ENCODE measurements around the gene UNK.
"Not testable (repeated sequence)": the region's sequence is repeated elsewhere in the genome, so short reads cannot be mapped to it uniquely, and the experiment has no call there.

The UNK gene

DNA sequence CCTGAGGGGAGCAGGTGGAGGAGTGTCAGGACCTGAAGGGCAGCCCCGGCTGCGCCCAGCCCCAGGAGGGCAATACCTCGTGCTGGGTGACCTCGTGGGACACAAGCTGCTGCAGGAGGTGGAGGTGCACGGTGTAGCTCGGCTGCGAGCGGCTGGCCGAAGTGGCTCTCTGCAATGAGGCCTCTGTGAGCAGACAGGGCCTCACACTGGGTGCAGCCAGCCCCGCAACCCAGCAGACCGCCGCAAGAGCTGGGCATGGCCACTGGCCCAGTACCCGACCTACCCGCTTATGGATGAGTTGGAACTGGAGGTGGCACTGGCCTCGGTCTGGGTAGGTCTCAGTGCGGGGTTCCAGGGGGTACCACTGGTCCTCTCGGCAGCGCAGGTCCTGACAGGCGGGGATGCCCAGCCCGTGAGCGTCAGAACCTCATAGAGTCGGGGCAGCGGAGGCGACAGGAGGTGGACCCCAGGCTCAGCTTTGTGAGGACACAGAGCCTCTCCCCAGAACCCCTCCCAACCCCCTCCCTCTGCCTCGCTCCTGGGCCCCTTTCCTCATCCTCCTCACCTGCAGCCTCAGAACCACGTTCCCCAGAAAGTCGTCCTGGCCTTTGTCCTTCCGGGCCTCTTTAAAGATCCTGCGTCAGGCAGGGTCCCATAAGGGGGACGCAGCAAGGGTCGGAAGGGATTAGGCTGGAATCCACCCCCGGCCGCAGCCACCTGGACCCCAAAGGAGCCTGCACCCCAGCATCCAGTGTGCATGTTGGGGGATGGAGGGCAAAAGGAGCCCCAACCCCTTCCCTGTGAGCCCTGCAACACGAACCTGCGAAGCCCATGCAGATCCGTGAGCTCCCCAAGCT, 55.6 kb downstream of the UNK start:
- no peak for DNase-seq

DNA sequence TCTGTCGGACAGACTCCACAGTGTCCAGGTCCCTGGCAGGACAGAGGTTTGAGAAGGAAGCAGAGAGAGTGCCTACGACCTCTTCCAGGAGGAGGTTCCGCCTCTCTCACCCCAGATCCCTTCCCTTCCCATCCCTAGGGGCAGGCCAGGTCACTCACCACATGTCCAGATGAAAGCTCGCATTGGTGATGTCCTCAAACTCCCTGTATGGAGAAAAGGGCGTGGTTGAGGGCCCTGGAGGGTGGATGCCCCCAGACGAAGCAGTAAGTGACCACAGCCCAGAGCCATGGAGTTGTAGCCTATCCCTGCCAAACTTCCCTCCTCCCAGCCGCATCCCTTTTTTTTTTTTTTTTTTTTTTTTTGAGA, 56.2 kb downstream of the UNK start:
- no peak for DNase-seq

DNA sequence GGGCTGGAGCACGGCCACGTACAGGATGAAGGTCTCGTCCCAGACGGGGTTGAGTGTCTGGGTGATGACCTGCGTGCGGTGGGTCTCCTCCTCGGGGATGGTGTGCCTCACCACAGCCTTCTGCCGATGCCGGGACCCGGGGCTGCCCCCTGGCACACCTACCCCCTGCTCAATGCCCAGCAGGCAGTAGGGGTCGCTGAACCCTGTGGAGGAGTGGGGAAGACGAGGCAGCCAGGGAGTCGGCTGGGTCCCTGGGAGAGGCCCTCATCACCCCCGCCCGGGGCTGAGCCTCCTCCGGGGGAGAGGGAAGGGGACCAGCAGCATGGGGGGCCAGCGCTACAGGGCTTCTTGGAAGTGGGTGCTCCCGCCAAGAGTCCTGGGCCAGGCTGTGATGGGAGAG, 57.8 kb downstream of the UNK start:
- DNase-seq, result no peak

DNA sequence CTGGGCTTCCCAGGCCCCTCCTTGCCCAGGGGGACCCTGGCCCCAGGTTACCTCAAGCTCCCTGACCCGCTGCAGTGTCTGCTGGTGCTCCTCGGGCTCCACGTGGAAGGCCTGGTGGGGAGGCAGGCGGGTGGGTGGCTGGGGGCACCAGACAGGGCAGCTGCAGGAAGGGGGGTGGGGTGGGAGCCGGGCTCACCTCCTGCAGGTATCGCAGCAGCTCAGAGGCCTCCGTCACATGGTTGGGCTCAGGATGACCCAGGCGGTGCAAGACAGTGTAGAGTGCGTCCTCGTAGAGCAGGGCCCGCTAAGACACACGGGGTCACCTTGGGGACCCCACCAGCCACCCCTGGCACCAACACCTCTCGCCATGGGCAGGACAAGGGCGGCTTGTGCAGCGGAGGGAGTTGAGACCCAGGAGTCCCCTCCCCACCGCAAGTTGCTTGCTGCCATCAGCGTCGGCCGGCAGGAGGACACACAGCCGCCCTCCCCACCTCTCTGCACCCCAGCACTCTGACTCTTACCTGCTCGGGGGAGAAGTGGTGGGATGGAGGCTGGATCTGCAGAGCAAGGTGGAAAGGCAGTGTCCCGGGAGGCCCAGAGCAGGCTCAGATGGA, 58.5 kb downstream of the UNK start:
- DNase-seq, result peak; percentile 35

DNA sequence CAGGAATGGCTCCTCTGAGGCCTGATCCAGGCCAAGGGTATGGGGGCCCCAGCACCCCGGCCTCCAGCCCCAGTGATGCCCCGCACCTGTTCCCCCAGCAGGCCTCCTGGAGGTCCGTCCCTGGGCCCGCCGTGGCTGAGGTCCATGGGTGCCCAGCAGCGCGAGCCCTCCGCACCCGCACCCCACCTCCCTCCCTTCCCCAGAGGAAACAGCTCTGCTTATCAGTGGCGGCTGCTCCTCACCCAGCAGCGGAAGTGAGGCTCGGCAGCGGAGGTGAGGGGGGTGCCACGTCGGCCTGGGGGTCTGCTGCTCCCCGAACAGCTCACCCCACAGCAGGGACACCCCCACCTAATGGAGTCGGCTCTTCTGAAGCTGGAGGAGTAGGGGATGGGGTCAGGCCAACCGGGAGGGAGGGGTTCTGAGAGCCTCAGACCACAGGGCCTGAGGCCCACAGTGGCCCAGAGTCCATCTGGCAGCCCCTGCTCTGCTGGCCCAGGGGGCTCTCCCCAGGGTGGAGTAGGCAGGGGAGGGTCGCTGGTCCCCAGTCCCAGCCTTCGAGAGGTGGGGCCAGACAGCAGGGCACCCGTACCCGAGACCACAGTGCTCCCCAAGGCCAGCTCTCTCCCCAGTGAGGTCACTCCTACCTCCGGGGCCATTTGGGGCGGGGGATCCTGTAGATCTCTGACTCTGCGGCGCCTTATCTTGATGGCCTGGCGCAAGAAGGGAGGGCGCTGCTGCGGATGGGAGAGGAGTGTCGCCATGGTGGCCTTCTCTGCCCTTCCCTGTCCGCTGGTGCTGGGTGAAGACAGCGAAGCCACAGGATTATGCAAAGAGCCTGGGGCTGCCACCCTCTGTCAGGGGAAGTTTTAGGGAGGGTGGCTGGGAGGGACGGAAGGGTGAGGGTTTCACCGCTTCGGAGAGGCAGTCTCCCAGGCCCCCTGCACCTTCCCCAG, 59.2 kb downstream of the UNK start, which contains the start of gene UNC13D:
Gene UNC13D, minus strand, starts transcription at position 828 of the 953 bp plus-strand sequence. Its CDS starts 67 bp downstream, at position 761.
- DNase-seq, result peak; percentile 71

DNA sequence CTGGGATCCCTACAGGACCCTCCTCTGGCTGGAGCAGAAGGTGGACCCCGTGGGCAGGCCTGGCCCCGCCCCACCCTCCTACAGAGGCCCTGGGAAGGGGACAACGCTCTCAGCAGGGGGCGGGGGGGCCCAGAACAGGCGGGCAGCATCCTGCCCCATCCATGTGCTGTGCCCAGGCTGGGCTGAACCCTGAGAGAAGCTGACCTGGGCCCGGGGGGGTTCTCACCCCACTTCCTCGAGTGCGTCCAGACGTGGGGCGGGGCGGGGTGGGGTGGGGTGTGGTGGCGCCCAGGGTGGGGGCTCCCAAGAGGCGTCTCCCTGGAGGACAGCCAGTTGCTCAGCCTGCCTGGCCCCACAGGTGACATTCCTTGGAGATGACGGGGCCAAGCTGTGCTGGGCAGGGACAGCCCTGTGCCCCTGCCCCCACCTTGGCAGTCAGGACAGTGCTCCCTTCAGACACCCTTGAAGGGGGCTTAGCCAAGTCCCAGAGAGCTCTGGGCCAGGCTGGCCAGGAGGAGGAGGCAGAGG, 60.0 kb downstream of the UNK start:
- no peak for DNase-seq

DNA sequence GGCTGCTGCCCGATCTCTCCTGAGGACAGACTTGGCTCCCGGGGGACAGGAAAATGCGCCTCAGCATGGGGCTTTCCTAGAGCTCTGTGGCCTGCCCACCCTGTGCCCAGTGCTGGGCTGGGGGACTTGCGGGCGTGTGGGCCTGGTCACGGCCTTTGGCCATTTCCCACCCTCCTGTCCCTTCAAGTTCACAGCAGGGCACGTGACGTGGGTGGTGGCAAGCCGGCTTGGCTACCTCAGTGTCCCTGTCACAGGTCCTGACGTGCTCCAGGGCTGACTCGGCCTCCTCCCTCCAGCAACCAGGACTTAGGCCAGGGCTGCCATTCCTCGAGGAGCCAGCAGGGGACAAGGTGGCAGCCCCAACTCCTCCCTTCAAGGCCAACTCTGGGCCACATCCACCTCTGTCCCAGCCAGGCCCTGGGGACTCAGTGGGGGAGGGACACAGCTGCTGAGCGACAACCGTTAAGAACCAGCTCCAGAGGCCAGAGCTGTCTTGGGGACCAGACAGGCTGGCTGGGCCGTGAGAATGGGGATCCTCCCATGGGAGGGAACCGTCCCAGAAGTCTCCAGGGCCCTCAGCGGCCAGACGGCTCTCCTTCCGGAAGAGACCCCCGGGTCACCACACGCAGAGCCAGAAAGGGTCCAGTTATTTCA, 60.6 kb downstream of the UNK start:
- peak; percentile 69 for DNase-seq

DNA sequence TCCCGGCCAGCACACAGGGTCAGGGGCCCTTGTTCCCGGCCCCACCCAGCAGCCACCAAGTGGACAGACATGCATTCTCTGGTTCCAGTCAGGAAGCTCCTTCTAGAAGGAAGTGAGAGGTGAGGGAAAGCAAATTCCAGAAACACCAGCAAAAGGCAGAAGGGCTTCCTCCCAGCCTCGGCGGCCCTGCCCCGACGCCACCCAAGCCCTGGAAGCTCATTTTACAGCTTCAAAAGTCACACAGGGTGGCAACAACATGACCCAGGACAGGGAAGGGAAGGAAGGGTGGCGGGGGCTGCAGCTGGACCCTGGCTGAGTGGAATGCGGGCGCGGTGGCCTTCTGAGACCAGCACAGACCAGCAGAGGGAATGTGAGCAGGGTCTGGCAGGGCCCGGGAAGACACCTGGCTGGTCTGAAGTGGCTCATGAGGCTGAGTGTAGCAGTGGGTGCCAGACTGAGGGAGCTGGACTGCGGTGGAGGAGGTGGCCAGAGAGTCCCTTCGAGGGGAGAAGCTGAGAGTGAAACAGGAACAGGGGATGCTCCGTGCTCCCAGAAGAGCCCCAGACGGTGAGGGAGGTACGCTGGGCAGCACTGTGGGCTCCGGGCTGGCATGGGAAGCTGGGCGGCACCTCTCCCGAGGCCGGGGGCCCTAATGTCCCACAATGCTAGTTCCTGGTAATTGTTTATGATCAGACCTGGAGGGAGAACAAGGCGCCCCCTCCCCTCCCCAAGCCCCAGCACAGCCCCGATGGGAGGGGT, 61.5 kb downstream of the UNK start:
- DNase-seq, result no peak

DNA sequence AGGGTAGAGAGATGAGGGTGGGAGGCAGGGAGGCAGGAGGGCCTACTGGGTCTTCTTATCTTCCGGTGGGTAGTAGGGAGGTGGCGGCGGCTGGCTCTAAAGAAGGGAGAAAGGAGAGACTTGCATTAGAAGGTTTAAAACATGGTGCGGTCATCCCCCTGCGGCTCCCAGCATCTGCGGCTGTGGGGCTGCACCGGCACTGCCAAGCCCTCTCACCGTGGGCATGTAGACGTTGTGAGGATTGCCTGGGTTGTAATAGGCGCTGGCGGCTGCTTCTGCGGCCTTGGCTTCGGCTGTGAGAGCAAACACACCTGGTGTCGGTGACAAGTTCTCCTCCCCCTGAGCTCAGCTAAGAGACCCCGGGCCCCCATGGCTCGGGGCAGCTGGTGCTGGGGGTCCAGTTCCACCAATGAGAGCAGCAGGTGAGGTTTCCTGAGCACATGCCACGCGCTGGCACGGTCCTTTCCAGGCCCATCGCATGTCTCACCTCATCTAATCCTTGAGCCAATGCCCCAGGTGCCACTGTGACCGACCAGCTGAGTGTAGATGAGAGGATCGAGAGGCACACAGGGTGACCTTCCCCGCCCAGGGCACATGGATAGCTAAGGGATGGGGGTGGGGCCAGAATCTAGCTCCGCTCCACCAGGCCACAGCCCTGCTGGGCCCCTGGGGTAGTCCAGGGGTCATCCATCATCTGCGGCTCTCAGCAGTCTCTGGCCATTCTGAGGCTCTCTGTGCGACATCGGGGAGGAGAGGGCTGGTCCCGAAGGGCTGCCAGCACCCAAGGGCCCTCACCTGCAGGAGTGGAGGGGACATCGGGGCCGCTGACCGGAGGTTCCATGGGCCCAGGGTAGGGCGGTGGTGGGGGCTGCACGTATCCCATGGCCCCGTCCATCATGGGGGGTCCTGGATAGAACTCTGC, 62.3 kb downstream of the UNK start:
- DNase-seq, result no peak

DNA sequence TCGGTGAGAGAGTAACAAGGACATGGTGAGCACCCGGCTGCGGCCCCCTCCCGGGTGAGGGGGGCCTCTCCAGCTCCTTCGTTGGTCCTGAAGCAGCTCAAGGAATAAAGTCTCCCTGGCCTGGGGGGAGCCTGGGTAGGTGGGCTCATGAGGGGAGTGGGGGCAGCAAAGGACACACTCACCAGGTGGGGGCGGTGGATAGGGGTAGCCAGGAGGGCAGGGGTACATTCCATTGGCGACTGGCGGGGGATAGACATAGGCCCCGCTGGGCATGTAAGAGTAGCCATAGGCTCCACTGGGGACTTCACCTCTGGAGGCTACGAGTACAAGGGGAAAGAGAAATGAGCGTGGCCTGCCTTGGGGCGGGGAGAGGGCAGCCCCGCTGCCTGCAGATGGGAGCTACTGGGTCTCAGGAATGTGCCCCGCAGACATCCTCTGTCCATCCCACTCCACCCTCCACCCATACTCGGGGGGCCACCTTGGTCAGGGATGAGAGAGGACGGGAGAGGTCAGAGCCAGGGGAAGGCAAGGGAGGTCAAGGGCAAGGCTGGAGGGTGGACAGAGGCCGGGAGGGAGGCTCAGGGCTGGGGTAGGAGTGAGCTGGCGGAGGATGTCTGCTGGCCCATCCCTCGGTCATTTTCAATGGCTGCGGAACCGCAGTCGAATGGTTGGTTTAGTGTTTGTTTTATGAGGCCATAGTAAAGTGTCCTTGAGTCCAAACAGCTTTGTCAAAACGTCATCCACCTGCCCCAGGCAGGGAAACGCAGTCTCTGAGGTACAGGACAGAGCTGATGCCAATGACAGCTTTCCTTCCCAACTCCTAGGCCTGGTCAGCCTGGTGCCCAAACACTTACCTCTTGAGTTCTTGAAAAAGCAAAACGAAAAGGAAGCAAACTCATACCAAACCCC, 63.3 kb downstream of the UNK start:
- DNase-seq, result no peak

DNA sequence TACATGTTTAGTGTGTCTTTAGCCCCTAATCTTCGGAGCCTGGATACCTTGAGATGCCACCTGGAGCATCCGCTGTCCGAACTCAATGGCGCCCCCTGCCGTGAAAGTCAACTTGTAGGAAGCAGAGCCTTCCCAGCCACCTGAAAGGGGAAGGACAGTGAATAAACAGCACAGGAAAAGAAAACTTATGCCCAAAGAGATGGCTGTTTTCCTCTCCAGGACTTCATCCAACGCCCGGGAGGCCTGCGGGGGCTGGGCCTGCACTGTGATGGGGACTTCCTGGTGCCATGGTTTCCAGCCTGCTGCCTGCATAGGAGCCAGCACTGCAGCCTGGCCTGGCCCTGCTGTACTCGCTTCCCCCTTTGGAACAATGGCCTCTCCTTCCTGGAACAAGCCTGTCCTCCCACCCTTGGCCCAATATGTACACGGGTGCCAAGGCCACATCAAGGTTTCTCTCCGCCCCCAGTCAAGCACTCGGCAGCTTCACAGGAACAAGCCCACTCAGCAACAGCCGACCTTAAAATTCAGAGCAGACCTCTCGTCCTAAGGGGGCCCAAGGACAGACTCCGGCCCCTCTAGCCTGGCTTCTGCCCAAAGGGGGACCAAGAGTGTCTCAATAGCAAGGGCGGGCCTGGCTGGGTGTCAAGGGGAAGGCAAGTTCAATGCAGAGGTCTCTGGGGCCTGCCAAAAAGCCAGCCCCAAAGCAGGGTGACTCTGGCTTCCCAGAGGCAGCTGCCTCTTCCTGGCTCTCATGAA, 64.1 kb downstream of the UNK start:
- peak; percentile 84 for DNase-seq

DNA sequence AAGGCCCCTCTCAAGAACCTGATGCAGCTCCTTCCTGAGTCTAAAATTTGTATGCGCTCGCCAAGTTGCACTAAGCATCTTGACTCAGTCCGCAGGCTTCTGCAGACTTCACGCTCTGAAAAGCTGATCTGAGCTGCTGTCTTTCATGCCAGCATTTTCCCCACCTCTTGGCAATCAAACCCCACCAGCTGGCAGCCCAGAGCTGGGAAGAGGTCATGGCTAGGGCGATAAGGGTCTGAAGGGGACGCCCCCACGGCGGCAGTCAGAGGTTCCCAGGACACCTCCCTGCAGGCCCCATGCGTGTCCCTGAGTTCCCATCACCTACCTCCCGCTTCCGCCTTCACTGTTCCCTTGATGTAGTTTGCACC, 64.7 kb downstream of the UNK start:
- no peak for DNase-seq

DNA sequence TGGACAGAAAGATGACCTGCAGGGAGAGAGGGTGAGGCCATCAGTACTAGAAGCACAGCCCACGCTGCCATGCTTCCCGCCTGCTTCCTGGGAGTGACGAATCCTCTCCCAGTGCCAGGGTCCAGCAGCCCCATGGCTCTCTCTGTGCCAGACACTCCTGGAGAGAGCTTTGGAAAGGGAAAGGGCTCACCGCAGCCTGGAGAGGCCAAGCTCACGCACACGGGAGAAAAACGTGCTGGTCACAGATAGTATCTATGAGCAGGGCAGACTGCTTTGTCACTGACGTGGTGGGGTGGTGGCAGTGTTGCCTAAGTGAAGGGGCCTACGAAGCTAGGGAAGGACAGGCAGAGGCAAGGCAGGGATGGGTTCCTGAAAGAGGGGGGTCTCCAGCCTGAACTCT, 65.1 kb downstream of the UNK start:
- no peak for DNase-seq

DNA sequence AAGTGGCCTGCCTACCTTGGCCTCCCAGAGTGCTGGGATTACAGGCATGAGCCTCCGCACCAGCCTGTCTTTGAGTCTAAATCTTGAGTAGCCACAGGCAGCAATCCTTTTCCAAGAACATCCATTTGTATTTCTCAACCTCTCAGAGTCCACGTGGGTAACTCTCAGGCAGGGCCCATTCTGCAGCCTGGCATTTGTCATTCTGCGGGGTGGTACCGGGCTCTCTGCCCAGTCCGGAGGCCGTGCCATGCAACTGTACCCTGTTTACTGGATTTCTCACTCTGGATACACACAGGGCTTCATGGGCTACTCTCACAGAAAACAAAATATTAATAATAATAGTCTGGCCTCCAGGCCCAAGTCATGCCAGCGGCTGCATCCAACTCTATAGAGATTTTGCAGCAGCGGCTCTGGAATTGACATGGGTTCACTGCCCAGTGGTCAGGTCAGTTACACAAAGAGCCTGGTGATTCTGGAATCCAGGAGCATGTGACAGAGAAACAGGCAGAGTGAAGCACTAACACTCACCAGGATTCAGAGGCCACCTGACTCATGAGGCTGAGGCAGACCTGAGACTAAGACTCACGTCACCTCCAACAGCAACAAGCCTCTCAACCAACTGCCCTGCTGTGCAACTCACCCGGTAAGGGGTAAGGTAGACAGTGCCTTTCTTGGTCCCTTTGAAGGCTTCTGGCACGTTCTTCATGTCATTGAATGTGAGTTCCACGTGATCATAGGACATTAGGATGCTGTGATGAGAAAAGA, 66.5 kb downstream of the UNK start:
- DNase-seq, result no peak

DNA sequence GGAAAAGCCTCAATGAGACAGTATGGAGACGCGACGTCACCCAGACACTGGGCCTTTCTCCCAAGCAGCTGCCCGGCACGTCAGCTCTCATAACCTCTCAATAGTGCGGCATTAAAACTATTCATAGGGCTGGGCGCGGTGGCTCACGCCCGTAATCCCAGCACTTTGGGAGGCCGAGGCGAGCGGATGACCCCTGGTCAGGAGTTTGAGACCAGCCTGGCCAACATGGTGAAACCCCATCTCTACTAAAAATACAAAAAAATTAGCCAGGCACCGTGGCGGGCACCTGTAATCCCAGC, 67.0 kb downstream of the UNK start:
- DNase-seq, result not testable (repeated sequence)

DNA sequence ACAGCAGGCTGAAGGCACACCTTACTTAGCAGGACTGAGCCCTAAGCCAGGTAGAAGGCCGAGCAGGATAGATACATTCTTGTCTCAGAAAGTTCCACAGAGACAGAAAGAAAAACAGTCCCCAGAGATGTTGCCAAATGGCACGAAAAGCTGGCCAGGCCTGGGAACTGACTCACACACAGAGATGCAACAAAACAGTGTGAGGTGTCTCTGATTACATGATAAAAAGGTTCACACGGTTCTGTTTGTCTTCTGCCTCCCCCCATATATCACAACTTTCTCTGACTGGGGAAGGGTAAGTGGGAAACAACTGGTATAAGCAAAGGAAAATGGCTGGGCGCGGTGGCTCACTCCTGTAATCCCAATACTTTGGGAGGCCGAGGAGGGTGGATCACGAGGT, 68.8 kb downstream of the UNK start:
- no peak for DNase-seq

DNA sequence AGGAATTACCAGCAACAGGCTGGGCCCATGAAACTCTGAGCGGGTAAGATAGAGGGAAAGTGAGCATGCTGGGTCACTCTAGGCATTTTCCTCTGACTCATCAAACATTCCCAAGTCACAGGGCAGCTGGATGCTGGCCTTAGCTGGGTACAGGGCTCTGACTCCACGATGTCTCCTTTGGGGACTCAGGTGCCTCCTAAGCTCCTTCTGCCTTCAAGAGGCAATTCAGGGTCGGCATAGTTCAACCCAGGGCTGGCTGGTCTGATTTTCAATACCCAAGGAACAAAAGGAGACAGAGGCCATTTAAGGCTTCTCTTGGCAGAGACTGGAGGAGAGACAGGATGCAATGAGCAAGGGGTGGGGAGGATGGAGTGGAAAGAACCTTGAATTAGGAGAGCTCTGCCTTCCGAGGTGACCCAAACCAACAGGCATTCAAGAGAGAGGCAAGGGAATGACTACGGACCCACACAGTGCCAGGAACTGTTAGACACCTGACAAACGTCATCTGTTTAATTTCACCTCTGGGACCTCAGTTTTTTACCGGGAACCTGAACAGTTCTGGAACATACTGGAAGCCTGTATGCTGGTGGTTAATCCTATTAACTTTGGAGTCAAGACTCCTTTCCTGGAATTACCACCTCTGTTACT, 69.6 kb downstream of the UNK start:
- peak; percentile 23 for DNase-seq

DNA sequence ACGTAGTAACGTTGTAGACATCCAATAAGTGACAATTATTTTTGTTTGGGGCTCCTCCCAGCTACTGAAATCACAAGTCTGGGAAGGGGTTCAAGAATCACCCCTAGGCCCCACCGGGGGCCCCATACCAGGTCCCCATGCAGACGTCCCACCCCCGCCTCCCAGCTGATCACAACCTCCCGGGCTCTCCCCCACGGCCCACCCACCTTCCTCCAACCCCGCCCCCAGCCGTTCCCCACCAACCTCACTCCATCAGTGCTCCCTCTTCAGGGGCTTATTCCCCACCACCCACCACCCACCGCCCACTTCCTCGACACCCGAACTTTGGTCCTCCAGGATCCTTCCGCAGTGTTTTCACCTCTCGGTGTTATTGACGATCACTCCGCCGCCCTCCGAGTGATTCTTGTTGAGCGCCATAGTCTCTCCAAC, 70.3 kb downstream of the UNK start:
- no peak for DNase-seq

Measured in CD4-positive, alpha-beta T cell treated with Interleukin-10 for 1 hour (primary cell).